Posterior cingulate gyrus (tissue), 11 donors: Measurements from ENCODE around the gene TRIM40.
A peak's percentile ranks its signal among the peaks of the same experiment; 100 is the strongest.
"Not testable (repeated sequence)": the region's sequence is repeated elsewhere in the genome, so short reads cannot be mapped to it uniquely, and the experiment has no call there.

Experiments
- DNase-seq, 10 donors: peaks; one replicate each; pipeline versions ENCODE4 v3.0.0 to v3.0.0-alpha.2; 2020 to 2021; ENCODE audit warnings: mixed read lengths in 3 of 10
- intact Hi-C: fragments of 100-400 bp; cut with DNase I; formaldehyde crosslinking; loops from one replicate; pipeline ENCODE4 v1.15.1; 2023

Gene TRIM40

DNA sequence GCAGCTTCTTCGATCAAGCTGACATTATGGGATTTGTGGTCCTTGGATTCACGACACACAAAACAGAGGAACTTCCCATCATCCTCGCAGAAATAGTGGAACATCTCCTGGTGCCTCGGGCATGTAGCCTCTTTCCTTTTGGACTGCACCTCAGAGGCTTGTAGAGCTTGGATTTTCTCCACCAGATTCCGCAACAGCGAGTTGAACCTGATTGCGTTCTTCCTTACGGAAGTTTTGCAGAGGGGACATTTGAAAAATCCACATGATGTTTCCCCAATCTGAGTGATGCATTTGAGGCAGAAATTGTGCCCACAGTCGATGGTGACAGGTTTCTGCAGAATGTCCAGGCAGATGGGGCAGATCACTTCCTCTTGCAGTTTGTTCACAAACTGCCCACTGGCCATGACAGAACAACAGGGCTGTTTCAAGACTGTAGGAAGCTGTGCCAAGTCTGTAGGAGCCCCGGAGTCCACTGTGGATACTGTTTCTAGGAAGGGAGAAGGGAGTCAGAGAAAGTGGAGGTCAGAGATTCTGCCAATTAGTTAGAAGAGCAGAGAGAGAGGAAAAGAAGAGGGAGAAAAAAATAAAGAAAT, 23.4 kb upstream of the TRIM40 start:
- intact Hi-C loops, result no loop called here
- no peak for DNase-seq

DNA sequence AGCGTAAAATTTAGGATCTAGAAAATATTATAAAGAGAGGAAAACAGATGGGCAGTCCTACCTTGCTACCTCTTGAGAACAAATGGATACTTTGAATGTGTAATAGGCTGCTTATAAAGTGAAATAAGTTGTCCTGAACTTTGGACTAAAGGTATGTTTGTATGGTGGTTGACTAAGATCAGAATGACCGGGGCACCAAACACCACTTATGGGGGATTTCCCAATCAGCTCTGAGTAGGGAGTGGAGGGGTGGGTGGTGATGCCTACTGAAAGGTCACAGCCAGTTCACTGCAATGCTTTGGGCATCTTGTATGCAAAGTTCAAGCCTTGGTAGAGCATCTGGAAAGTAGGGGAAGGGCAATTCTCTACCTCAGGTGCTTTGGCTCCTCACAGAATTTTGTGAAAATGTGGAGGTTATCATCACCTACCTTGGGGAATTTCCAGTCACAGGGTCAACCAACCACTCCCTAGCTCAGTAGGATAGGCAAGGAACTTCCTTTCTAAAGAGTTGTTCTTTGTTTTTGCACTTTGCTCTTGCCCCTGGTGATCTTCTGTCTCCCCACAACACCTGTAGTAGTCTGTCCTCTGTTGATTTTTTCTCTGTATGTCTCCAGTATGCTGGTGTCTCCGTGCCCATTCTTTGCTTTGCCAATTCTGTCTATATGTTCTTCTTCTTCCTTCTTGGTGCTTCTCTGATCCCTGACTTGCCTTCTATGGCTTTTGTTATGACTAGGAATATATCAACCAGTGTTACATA, 22.8 kb upstream of the TRIM40 start, which contains the start of gene TRIM31:
Gene TRIM31, minus strand, starts transcription at position 88 of the 757 bp plus-strand sequence. CDS start 285 bp downstream, outside the sequence.
- intact Hi-C loops, result no loop called here
- DNase-seq, result no peak

DNA sequence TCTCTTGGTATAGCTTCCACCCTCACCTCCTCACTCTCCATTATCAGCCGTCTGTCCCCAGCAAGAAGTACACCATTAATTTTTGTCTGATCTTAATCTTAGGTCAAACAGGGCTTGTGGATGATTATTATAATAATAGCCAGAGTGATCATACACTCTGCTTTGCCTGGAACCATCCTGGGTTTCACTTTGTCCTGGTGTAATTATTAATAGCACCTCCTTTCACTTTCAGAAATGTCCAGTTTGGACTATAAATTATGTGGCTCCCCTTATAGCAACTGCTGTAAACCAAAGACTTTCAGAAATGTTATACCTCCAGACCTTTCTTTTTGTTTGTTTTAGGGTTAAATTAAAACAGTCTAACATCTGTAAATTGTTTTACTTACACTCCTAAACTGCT, 22.1 kb upstream of the TRIM40 start:
- intact Hi-C loops, result no loop called here
- no peak for DNase-seq

- intact Hi-C loops, result no loop called here
- DNase-seq, result no peak
These were observed 19.2 kb upstream of the TRIM40 start for GRCh38 chr6:30116724-30117123.

- DNase-seq, intact Hi-C loops: not testable (repeated sequence)
These were observed 17.2 kb upstream of the TRIM40 start for GRCh38 chr6:30118691-30119090.

- no peak for DNase-seq
- intact Hi-C loops, result no loop called here
These were observed 14.2 kb upstream of the TRIM40 start for GRCh38 chr6:30121446-30122366.

DNA sequence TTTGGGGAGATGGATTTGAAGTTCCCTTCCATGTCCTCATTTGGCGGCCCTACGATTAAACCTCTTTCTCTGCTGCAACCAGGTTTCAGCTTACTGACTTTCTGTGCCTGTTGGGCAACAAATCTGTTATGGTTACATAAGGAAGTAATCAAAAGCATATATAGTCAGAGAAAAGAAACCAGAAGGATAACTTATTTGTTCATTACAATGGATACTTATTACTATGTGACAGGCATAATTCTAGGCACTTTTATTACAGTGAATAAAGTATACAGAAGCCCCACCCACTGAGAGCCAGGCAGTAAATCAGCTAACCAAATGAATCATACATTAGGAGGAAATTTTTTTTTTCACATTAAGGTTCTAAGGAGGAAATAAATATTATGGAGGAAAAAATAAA, 13.4 kb upstream of the TRIM40 start:
- intact Hi-C loops, result no loop called here
- DNase-seq, result no peak

DNA sequence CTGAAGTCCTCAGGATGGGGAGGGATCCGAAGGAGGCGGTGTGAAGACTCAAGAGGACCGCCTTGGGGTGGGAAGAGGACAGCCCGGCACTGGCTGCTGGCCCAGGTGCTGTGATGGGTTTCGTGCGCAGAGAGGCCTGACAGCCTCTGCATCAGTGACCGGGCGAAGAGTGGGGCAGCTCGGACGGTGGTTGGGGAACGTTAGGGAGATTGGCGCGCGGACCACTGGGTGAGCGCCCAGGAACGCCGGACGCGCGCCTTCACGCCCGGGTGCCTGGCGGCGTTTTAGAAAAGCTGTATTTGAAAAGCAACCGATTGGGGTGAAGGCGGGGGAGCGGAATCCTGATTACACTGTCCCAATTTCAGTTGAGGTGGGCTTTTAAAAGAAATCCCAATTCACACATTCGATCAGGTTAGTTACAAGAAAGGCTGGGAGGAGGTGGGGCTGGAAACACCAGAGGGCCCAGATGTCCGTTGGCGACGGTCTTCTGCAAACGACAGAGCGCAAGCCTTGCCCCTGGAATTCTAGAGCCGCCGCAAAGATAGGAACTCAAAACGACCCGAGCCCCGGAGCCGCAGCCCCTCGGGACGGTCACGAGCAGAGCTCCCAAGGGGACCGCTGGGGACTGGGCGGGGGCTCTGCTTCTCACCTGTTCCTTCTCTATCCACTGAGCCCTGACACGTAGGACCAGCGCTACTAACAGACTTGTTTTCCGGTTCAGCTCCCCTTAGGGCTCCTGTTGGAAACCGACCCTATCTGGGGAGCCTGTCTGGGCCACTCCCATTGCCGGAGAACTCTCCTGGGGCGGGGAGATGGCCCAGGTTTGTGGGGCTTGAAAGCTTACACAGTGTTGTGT, 8.5 kb upstream of the TRIM40 start:
- intact Hi-C loops, result no loop called here
- no peak for DNase-seq

GRCh38 chr6:30129265-30130178, 6.4 kb upstream of the TRIM40 start:
- DNase-seq, result no peak
- intact Hi-C loops, result no loop called here

DNA sequence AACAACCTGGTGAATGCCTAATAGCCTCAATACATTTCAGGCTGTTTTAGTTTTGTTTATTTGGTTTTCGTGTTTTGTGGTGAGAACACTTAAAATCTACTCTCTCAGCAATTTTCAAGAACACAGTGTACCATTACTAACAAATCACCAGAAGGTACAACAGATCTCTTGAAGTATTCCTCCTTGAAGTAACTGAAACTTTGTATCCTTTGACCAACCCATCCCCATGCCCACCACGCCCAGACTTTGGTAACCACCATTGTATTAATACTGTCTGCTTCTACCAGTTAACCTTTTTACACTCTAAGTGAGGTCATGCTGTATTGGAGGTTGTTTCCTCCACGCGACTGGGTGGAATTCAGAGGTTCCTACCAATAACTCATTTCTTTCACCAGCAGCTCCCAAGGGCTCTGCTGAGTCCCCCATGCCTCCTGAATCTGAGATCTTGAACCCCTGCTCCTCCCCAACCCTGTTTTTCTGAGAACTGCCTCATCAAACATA, 5.7 kb upstream of the TRIM40 start:
- intact Hi-C loops, result no loop called here
- no peak for DNase-seq

GRCh38 chr6:30130887-30131862, 4.8 kb upstream of the TRIM40 start:
- DNase-seq, result peak in 6 of 10 donors; percentile 30 to 91 (median 48)
- intact Hi-C loops, result loop anchor here (1.0 kb wide), 1 partner anchor 28 kb away; no protein-coding TSS in a partner anchor

DNA sequence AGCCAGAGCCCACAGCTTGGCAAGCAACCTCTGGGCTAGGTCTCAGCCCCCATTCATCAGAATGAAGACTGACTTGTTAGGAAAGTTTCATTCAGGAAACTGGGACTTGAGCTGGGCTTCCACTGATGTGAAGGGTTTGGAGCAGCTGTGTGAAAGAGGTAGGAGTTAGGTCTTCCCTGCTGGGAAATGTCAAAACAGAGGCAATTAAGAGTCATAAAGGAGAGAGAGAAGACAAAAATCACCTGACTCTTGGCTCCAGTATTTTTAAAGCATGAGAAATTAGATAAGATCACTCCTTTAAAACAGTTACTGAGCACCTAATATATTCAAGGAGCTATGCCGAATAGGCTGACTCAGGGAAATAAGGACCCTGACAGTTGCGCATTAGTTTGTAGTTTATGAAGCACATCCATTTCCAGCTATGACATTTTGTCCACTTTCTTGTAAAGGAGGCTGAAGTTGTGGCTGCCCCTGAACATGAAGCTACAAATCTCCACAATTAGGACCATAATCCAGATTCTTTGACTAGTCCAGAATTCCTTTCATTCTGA, 3.9 kb upstream of the TRIM40 start:
- no peak for DNase-seq
- intact Hi-C loops, result loop anchor here (1.0 kb wide), 1 partner anchor 29 kb away; no protein-coding TSS in a partner anchor

DNA sequence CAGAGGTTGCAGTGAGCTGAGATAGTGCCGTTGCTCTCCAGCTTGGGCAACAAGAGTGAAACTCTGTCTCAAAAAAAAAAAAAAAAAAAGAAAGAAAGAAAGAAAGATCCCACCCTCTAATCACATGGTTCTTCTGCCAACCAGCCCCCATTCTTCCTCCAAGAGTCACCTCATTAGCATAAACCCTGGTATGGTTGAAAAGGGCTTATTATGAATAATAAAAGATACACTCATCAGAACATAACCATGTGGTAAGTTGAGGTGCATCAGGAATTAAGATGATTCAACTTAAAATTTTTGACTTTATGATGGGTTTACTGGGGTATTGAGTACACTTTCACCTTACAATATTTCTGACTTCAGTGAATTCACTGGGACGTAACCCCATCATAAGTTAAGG, 793 bp upstream of the TRIM40 start:
- intact Hi-C loops, result loop anchor here (2.0 kb wide), 1 partner anchor 64 kb away; no protein-coding TSS in a partner anchor
- DNase-seq, result no peak

- intact Hi-C loops, result no loop called here
- DNase-seq, result no peak
These were observed 788 bp downstream of the TRIM40 start for GRCh38 chr6:30136570-30137286.

DNA sequence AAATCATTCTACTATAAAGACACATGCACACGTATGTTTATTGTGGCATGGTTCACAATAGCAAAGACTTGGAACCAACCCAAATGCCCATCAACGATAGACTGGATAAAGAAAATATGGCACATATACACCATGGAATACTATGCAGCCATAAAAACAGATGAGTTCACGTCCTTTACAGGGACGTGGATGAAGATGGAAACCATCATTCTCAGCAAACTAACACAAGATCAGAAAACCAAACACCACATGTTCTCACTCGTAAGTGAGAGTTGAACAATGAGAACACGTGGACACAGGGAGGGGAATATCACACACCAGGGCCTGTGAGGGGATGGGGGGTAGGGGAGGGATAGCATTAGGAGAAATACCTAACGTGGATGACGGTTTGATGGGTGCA, 4.3 kb downstream of the TRIM40 start:
- intact Hi-C loops, result not testable (repeated sequence)

GRCh38 chr6:30142665-30143064, 6.7 kb downstream of the TRIM40 start:
- DNase-seq, result no peak
- intact Hi-C loops, result no loop called here

More for the DNA sequence above, 4.3 kb downstream of the TRIM40 start:
- DNase-seq, result not testable (repeated sequence)

- DNase-seq, result no peak
- intact Hi-C loops, result no loop called here
These were observed 7.8 kb downstream of the TRIM40 start for GRCh38 chr6:30143780-30144179.
